WTC11 (cell line): ENCODE measurements around the gene ATF7. TPM values are rescaled to one million over a fixed set of nuclear protein-coding genes. Genes with fewer than 3 reads are reported as not detected.

Experiments used
- CREB1 ChIP-seq: sonication (generic); formaldehyde crosslinking; IDR thresholded peaks from 2 replicates; pipeline ENCODE4 v1.8.0; 2023; ENCODE audit warnings: mild to moderate bottlenecking, missing genetic modification reagents
- EMX1 ChIP-seq: fragments of 250-450 bp; sonication (Bioruptor Pico); IDR thresholded peaks from 2 replicates; pipeline ENCODE4 v1.8.0; 2021; ENCODE audit warnings: mild to moderate bottlenecking
- ESRRA ChIP-seq: sonication (generic); formaldehyde crosslinking; IDR thresholded peaks from 2 replicates; pipeline ENCODE4 v1.8.1; 2022; ENCODE audit warnings: mild to moderate bottlenecking, missing genetic modification reagents, borderline replicate concordance
- KAT7 ChIP-seq: sonication (generic); formaldehyde crosslinking; IDR thresholded peaks from 2 replicates; pipeline ENCODE4 v1.8.1; 2023; ENCODE audit warnings: missing genetic modification reagents, mild to moderate bottlenecking, borderline replicate concordance
- MXD4 ChIP-seq: fragments of 250-450 bp; sonication (Bioruptor Pico); IDR thresholded peaks from 2 replicates; pipeline ENCODE4 v1.8.0; 2021; ENCODE audit warnings: mild to moderate bottlenecking, moderate library complexity, borderline replicate concordance
- NR1H2 ChIP-seq: sonication (generic); formaldehyde crosslinking; IDR thresholded peaks from 2 replicates; pipeline ENCODE4 v1.9.0; 2021; ENCODE audit warnings: mild to moderate bottlenecking, moderate library complexity, missing genetic modification reagents
- NR3C1 ChIP-seq: sonication (generic); formaldehyde crosslinking; conservative IDR thresholded peaks from 2 replicates; pipeline ENCODE4 v1.8.1; 2023; ENCODE audit warnings: low read depth, mild to moderate bottlenecking, missing genetic modification reagents
- OVOL2 ChIP-seq: fragments of 250-450 bp; sonication (Bioruptor Pico); IDR thresholded peaks from 2 replicates; pipeline ENCODE4 v1.9.0; 2021; ENCODE audit warnings: mild to moderate bottlenecking, borderline replicate concordance
- RELA ChIP-seq: sonication (generic); formaldehyde crosslinking; IDR thresholded peaks from 2 replicates; pipeline ENCODE4 v1.8.1; 2022; ENCODE audit warnings: missing genetic modification reagents, mild to moderate bottlenecking, borderline replicate concordance
- SMAD4 ChIP-seq: sonication (generic); formaldehyde crosslinking; IDR thresholded peaks from 2 replicates; pipeline ENCODE4 v1.8.0; 2022; ENCODE audit warnings: mild to moderate bottlenecking, missing genetic modification reagents
- TCF7 ChIP-seq: sonication (generic); formaldehyde crosslinking; IDR thresholded peaks from 2 replicates; pipeline ENCODE4 v1.8.0; 2022; ENCODE audit warnings: mild to moderate bottlenecking, low read depth, missing genetic modification reagents, moderate library complexity
- total RNA-seq: library from RNA; stranded (reverse); gene quantifications from 3 replicates; pipeline ENCODE4 v1.2.3, GENCODE V29; 2021
- TF ChIP-seq, protein P1 (sequence below): fragments of 250-450 bp; sonication (Bioruptor Pico); conservative IDR thresholded peaks from 2 replicates; pipeline ENCODE4 v1.9.0; 2021; ENCODE audit warnings: mild to moderate bottlenecking
- TF ChIP-seq, protein P2 (sequence below): sonication (generic); formaldehyde crosslinking; IDR thresholded peaks from 2 replicates; pipeline ENCODE4 v1.8.1; 2023; ENCODE audit warnings: mild to moderate bottlenecking, missing genetic modification reagents
- TF ChIP-seq, protein P3 (sequence below): sonication (generic); formaldehyde crosslinking; IDR thresholded peaks from 2 replicates; pipeline ENCODE4 v1.8.0; 2022; ENCODE audit warnings: mild to moderate bottlenecking, missing genetic modification reagents
- TF ChIP-seq, protein P4 (sequence below): sonication (generic); formaldehyde crosslinking; IDR thresholded peaks from 2 replicates; pipeline ENCODE4 v1.8.0; 2022; ENCODE audit warnings: mild to moderate bottlenecking, missing genetic modification reagents
- TF ChIP-seq, protein P5 (sequence below): sonication (generic); formaldehyde crosslinking; IDR thresholded peaks from 2 replicates; pipeline ENCODE4 v1.8.1; 2022; ENCODE audit warnings: missing genetic modification reagents, borderline replicate concordance
- TF ChIP-seq, protein P6 (sequence below): sonication (generic); formaldehyde crosslinking; IDR thresholded peaks from 2 replicates; pipeline ENCODE4 v1.8.0; 2022; ENCODE audit warnings: mild to moderate bottlenecking, missing genetic modification reagents
- TF ChIP-seq, protein P7 (sequence below): sonication (generic); formaldehyde crosslinking; IDR thresholded peaks from 2 replicates; pipeline ENCODE4 v1.8.0; 2023; ENCODE audit warnings: missing genetic modification reagents, mild to moderate bottlenecking, borderline replicate concordance
- TF ChIP-seq, protein P8 (sequence below): sonication (generic); formaldehyde crosslinking; IDR thresholded peaks from 2 replicates; pipeline ENCODE4 v1.8.1; 2023; ENCODE audit warnings: mild to moderate bottlenecking, missing genetic modification reagents, borderline replicate concordance

ATF7 gene
- total RNA-seq, 1 experiment from 2014 or later: 16.3 TPM

DNA sequence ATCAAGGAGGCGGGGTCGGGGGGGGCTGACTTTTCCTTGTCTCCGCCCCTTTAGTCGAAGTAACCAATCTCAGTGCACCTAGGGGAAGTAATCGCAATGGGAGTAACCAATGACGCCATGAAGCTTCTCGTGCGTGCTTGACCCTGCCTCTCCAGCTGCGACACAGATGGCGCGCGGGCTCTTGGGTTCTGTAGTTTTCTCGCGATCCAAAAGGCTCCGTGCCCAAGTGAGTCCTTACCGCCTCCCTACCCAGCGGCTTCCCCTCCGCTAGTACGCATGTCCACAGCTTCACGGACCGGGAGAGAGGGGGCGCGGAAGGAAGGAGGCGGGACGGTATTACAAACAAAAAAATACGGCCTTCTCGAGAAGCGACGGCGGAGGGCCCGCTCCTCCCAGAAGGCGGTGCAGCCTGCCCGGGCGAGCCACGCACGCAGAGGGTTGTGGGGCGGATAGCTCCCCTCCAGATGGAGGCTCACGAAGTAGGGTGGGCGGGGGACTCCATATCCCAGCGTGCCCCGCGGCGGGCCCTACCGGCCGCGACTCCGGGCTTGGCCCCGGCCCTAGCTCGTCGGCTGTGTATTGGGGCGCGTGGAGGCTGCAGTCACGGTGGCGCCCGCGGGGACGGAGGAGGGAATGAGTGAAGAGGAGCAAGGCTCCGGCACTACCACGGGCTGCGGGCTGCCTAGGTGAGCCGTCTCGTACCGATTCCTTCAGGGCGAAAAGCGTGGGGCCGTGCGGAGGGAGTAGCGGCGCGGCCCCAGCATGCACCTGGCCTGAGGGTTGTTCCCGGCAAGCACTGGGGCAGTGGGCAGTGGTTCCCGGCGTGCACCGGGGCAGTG lies 125.2 kb downstream of the ATF7 start, which contains the start of gene TARBP2 (continued):
- TF ChIP-seq, protein P1, sequence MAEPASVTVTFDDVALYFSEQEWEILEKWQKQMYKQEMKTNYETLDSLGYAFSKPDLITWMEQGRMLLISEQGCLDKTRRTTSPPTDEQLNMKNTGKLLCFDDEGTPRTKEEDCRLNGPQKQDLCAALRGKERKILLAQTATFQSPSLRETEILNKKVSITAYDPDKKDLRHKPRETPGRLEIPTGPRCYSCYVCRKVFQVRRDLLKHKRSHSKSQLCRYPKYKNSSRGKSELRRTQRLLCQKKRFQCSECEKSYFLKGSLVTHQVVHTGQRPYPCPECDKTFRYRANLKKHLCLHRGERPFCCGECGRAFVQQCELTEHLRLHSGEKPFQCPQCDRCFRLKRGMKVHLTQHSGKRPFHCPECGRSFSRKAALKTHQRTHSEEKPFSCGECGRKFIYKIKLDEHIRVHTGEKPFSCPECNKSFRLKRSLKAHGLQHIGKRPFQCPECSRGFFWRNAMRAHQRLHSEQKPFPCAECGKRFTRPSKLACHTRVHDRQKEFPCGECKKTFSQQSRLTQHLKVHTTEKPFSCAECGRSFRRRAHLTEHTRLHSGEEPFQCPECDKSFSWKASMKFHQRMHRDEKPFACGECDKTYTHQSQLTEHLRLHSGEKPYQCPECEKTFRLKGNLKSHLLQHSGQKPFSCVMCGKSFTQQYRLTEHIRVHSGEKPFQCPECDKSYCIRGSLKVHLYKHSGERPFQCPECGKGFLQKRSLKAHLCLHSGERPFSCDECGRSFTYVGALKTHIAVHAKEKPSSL: no peak
- TF ChIP-seq TCF7 (CRISPR knock-in tag) (peak; percentile 81; the same call in 1 of the 2 replicates), EMX1 (no peak), NR3C1 (CRISPR knock-in tag) (no peak), NR1H2 (CRISPR knock-in tag) (no peak), KAT7 (CRISPR knock-in tag) (0 out of 2 replicates have a peak, but pooled peaks have one; percentile 60), RELA (0 out of 2 replicates have a peak, but pooled peaks have one; percentile 59), ESRRA (CRISPR knock-in tag) (no peak), MXD4 (CRISPR knock-in tag) (no peak), OVOL2 (CRISPR knock-in tag) (no peak), CREB1 (no peak), SMAD4 (CRISPR knock-in tag) (peak; percentile 53; the same call in 1 of the 2 replicates)
- TF ChIP-seq, protein P2, sequence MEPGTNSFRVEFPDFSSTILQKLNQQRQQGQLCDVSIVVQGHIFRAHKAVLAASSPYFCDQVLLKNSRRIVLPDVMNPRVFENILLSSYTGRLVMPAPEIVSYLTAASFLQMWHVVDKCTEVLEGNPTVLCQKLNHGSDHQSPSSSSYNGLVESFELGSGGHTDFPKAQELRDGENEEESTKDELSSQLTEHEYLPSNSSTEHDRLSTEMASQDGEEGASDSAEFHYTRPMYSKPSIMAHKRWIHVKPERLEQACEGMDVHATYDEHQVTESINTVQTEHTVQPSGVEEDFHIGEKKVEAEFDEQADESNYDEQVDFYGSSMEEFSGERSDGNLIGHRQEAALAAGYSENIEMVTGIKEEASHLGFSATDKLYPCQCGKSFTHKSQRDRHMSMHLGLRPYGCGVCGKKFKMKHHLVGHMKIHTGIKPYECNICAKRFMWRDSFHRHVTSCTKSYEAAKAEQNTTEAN (CRISPR knock-in tag): 0 out of 2 replicates have a peak, but pooled peaks have one; percentile 22
- TF ChIP-seq, protein P3, sequence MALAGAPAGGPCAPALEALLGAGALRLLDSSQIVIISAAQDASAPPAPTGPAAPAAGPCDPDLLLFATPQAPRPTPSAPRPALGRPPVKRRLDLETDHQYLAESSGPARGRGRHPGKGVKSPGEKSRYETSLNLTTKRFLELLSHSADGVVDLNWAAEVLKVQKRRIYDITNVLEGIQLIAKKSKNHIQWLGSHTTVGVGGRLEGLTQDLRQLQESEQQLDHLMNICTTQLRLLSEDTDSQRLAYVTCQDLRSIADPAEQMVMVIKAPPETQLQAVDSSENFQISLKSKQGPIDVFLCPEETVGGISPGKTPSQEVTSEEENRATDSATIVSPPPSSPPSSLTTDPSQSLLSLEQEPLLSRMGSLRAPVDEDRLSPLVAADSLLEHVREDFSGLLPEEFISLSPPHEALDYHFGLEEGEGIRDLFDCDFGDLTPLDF: no peak
- TF ChIP-seq, protein P4, sequence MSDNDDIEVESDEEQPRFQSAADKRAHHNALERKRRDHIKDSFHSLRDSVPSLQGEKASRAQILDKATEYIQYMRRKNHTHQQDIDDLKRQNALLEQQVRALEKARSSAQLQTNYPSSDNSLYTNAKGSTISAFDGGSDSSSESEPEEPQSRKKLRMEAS: peak; percentile 95
- TF ChIP-seq, protein P5, sequence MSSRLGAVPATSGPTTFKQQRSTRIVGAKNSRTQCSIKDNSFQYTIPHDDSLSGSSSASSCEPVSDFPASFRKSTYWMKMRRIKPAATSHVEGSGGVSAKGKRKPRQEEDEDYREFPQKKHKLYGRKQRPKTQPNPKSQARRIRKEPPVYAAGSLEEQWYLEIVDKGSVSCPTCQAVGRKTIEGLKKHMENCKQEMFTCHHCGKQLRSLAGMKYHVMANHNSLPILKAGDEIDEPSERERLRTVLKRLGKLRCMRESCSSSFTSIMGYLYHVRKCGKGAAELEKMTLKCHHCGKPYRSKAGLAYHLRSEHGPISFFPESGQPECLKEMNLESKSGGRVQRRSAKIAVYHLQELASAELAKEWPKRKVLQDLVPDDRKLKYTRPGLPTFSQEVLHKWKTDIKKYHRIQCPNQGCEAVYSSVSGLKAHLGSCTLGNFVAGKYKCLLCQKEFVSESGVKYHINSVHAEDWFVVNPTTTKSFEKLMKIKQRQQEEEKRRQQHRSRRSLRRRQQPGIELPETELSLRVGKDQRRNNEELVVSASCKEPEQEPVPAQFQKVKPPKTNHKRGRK (CRISPR knock-in tag): no peak
- TF ChIP-seq, protein P6, sequence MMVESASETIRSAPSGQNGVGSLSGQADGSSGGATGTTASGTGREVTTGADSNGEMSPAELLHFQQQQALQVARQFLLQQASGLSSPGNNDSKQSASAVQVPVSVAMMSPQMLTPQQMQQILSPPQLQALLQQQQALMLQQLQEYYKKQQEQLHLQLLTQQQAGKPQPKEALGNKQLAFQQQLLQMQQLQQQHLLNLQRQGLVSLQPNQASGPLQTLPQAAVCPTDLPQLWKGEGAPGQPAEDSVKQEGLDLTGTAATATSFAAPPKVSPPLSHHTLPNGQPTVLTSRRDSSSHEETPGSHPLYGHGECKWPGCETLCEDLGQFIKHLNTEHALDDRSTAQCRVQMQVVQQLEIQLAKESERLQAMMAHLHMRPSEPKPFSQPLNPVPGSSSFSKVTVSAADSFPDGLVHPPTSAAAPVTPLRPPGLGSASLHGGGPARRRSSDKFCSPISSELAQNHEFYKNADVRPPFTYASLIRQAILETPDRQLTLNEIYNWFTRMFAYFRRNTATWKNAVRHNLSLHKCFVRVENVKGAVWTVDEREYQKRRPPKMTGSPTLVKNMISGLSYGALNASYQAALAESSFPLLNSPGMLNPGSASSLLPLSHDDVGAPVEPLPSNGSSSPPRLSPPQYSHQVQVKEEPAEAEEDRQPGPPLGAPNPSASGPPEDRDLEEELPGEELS (CRISPR knock-in tag): no peak
- TF ChIP-seq, protein P7, sequence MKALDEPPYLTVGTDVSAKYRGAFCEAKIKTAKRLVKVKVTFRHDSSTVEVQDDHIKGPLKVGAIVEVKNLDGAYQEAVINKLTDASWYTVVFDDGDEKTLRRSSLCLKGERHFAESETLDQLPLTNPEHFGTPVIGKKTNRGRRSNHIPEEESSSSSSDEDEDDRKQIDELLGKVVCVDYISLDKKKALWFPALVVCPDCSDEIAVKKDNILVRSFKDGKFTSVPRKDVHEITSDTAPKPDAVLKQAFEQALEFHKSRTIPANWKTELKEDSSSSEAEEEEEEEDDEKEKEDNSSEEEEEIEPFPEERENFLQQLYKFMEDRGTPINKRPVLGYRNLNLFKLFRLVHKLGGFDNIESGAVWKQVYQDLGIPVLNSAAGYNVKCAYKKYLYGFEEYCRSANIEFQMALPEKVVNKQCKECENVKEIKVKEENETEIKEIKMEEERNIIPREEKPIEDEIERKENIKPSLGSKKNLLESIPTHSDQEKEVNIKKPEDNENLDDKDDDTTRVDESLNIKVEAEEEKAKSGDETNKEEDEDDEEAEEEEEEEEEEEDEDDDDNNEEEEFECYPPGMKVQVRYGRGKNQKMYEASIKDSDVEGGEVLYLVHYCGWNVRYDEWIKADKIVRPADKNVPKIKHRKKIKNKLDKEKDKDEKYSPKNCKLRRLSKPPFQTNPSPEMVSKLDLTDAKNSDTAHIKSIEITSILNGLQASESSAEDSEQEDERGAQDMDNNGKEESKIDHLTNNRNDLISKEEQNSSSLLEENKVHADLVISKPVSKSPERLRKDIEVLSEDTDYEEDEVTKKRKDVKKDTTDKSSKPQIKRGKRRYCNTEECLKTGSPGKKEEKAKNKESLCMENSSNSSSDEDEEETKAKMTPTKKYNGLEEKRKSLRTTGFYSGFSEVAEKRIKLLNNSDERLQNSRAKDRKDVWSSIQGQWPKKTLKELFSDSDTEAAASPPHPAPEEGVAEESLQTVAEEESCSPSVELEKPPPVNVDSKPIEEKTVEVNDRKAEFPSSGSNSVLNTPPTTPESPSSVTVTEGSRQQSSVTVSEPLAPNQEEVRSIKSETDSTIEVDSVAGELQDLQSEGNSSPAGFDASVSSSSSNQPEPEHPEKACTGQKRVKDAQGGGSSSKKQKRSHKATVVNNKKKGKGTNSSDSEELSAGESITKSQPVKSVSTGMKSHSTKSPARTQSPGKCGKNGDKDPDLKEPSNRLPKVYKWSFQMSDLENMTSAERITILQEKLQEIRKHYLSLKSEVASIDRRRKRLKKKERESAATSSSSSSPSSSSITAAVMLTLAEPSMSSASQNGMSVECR (CRISPR knock-in tag): peak; percentile 65; the same call in 1 of the 2 replicates
- TF ChIP-seq, protein P8, sequence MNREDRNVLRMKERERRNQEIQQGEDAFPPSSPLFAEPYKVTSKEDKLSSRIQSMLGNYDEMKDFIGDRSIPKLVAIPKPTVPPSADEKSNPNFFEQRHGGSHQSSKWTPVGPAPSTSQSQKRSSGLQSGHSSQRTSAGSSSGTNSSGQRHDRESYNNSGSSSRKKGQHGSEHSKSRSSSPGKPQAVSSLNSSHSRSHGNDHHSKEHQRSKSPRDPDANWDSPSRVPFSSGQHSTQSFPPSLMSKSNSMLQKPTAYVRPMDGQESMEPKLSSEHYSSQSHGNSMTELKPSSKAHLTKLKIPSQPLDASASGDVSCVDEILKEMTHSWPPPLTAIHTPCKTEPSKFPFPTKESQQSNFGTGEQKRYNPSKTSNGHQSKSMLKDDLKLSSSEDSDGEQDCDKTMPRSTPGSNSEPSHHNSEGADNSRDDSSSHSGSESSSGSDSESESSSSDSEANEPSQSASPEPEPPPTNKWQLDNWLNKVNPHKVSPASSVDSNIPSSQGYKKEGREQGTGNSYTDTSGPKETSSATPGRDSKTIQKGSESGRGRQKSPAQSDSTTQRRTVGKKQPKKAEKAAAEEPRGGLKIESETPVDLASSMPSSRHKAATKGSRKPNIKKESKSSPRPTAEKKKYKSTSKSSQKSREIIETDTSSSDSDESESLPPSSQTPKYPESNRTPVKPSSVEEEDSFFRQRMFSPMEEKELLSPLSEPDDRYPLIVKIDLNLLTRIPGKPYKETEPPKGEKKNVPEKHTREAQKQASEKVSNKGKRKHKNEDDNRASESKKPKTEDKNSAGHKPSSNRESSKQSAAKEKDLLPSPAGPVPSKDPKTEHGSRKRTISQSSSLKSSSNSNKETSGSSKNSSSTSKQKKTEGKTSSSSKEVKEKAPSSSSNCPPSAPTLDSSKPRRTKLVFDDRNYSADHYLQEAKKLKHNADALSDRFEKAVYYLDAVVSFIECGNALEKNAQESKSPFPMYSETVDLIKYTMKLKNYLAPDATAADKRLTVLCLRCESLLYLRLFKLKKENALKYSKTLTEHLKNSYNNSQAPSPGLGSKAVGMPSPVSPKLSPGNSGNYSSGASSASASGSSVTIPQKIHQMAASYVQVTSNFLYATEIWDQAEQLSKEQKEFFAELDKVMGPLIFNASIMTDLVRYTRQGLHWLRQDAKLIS (CRISPR knock-in tag): no peak
